Measurements from ENCODE around the gene KIF4A. TPM values are rescaled to one million over a fixed set of nuclear protein-coding genes. Genes with fewer than 3 reads are reported as not detected.
"Not testable (repeated sequence)": the region's sequence is repeated elsewhere in the genome, so short reads cannot be mapped to it uniquely, and the experiment has no call there.

KIF4A gene
- total RNA-seq, result 0.86 TPM
- long read RNA-seq, result 0 reads

DNA sequence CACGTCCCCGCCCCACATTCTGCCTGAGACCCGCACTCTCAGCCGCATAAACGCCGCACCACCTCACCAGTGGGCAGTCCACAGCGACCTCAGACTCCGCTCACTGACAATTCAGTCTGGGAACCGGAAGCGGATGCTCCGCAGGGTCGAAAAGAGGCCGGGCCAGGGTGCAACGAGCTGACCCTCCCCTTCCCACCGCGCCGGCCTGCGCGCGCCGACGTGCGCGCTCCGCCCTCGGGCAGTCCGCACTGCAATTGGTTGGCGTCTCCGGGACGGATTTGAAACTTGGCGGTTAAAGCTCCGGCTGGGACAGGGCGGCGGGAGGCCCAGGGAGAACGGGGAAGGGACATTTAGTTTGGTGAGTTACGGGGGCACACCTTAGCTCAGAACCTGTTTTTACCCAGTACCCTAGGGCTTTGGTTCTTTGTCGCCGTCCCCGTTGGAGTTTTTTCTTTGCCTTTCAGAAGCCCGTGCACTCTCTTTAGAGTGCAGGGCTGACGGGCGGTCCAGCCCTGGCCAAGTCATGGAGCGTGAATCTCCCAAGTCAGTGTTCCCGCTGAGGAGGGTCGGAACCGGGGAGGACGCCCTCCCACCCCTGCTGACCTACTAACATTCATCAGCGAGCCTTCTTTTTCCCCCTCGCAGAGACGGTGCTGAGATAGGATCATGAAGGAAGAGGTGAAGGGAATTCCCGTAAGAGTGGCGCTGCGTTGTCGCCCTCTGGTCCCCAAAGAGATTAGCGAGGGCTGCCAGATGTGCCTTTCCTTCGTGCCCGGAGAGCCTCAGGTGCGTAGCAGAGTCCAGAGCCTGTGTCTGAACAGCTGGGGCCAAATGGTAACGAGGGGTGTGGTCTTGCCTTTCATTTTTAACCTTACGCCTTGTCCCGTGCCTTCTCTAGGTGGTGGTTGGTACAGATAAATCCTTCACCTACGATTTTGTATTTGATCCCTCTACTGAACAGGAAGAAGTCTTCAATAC lies at the start of gene KIF4A, which contains the start of gene PDZD11:
Gene KIF4A (plus strand): TSS at position 312 of the 978 bp plus-strand sequence. CDS start 355 bp downstream, at position 667.
Gene PDZD11 (minus strand): TSS at position 135 of the 978 bp plus-strand sequence. CDS start 586 bp downstream, outside the sequence.
- H3K36me3 ChIP-seq, result peaks cover 21% of the 10 kb centered on the region
- peak within 1 kb of the TSS; percentile 72 for H3K27ac ChIP-seq
- no peaks in the 10 kb centered on the region for H3K9me3 ChIP-seq
- H3K4me1 ChIP-seq, result peaks cover 13% of the 10 kb centered on the region
- intact Hi-C loops (cut with DNase I), result no loop called here
- DNase-seq (peak; percentile 85), ATAC-seq (peak; percentile 100)
- no peaks in the 10 kb centered on the region for H3K27me3 ChIP-seq (ENCODE audit: low read depth)
- TF ChIP-seq, protein P1, sequence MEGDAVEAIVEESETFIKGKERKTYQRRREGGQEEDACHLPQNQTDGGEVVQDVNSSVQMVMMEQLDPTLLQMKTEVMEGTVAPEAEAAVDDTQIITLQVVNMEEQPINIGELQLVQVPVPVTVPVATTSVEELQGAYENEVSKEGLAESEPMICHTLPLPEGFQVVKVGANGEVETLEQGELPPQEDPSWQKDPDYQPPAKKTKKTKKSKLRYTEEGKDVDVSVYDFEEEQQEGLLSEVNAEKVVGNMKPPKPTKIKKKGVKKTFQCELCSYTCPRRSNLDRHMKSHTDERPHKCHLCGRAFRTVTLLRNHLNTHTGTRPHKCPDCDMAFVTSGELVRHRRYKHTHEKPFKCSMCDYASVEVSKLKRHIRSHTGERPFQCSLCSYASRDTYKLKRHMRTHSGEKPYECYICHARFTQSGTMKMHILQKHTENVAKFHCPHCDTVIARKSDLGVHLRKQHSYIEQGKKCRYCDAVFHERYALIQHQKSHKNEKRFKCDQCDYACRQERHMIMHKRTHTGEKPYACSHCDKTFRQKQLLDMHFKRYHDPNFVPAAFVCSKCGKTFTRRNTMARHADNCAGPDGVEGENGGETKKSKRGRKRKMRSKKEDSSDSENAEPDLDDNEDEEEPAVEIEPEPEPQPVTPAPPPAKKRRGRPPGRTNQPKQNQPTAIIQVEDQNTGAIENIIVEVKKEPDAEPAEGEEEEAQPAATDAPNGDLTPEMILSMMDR (IDR thresholded peaks at IDR 0.05), result no peak
- peak within 1 kb of the TSS; percentile 62 for H3K4me3 ChIP-seq

DNA sequence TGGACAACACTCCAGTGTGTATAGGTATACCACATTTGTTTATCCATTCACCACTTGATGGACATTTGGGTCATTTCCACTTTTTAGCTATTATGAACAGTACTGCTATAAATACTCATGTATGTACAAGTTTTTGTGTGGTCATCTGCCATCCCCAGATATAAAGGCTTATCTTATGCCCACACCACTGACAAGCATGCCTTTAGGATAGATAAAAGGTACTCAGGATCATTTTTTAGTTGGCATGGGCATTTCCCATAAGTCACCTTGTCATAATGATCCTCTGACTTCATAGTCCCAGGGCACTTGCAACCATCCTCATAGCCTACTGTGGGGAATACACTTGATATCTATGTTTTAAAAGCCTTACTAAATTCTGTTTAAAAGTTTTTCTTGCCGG lies 49.2 kb upstream of the KIF4A start:
- no peak for ATAC-seq
- no peaks in the 10 kb centered on the region for H3K36me3 ChIP-seq
- no peak for DNase-seq
- no peaks in the 10 kb centered on the region for H3K27me3 ChIP-seq (ENCODE audit: low read depth)
- H3K27ac ChIP-seq, result no peak overlapping the region
- H3K4me1 ChIP-seq, result no peaks in the 10 kb centered on the region
- TF ChIP-seq, protein P1 (IDR thresholded peaks at IDR 0.05), result no peak
- intact Hi-C loops (cut with DNase I), result no loop called here
- H3K9me3 ChIP-seq, result no peaks in the 10 kb centered on the region
- H3K4me3 ChIP-seq, result no peak overlapping the region

DNA sequence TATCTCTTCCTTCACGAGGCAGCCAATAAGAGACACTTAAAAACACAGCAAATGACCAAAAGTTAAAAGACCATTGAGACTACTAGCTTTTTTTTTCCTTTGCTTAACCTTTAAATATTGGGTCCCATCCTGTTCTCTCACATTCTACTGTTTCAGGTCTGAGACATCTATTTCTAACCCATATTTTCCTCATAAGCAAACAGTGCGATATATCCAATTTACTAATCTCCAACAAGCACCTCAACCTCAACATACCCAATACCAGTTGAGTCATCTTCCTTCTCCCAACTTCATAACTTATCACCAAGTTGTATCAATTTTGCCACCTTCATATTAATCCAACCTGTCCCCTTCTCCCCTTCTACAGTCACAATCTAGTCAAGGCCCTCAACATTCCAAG lies 48.4 kb upstream of the KIF4A start:
- no peak for ATAC-seq
- TF ChIP-seq, protein P1 (IDR thresholded peaks at IDR 0.05), result no peak
- H3K36me3 ChIP-seq, result no peaks in the 10 kb centered on the region
- DNase-seq, result no peak
- H3K4me1 ChIP-seq, result no peaks in the 10 kb centered on the region
- H3K27ac ChIP-seq, result no peak overlapping the region
- no peaks in the 10 kb centered on the region for H3K9me3 ChIP-seq
- intact Hi-C loops (cut with DNase I), result no loop called here
- H3K4me3 ChIP-seq, result no peak overlapping the region
- H3K27me3 ChIP-seq (ENCODE audit: low read depth), result no peaks in the 10 kb centered on the region

DNA sequence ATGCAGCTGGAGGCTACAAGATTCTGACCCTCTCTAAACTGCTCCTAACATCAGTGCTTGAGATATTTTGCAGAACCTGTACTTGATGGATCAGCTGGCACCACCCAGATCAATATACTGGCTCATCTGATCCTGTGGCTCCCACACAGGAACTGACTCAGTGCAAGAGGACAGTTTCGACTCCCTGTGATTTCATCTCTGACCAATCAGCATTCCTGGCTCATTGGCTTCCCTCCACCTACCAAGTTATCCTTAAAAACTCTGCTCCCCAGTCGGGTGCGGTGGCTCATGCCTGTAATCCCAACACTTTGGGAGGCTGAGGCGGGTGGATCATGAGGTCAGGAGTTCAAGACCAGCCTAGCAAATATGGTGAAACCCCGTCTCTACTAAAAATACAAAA lies 46.3 kb upstream of the KIF4A start:
- DNase-seq; H3K36me3 ChIP-seq; H3K9me3 ChIP-seq; H3K27ac ChIP-seq; H3K4me1 ChIP-seq; H3K4me3 ChIP-seq; H3K27me3 ChIP-seq (ENCODE audit: low read depth); intact Hi-C loops (cut with DNase I); ATAC-seq: not testable (repeated sequence)

DNA sequence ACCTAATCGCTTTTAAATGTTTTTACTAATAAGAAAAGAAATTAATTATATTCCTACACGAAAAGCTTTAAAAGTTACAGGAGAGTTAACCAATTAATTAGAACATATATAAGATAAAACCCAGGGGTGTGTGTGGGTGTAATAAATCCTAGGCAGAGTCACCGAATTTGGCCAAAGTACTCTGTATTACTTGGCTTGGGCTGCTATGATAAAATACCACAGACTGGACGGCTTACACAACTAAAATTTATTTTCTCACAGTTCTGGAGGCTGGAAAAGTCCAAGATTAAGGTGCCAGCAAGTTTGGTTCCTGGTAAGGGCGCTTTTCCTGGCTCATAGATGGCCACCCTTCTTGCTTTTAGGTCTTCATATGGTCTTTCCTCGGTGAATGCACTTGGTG lies 45.0 kb upstream of the KIF4A start:
- H3K4me1 ChIP-seq, result no peaks in the 10 kb centered on the region
- no peak for DNase-seq
- no peaks in the 10 kb centered on the region for H3K9me3 ChIP-seq
- no peak for ATAC-seq
- H3K27me3 ChIP-seq (ENCODE audit: low read depth), result no peaks in the 10 kb centered on the region
- TF ChIP-seq, protein P1 (IDR thresholded peaks at IDR 0.05), result no peak
- H3K27ac ChIP-seq, result no peak overlapping the region
- H3K4me3 ChIP-seq, result no peak overlapping the region
- intact Hi-C loops (cut with DNase I), result no loop called here
- H3K36me3 ChIP-seq, result no peaks in the 10 kb centered on the region

DNA sequence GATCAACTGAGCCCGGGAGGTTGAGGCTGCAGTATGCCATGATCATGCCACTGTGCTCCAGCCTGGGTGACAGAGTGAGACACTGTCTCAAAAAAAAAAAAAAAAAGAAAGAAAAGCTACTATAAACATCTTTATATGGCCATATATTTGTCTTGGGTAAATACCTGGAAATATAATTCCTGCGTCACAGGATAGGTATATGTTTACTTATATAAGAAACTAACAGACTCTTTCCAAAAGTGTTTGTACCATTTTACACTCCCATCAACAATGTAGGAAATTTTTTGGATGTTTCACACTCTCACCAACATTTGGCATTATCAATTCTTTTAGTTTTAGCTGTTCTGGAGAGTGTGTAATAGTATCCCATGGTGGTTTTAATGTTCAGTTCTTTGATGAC lies 42.7 kb upstream of the KIF4A start:
- Histone ChIP-seq H3K27ac (no peak overlapping the region), H3K9me3 (no peaks in the 10 kb centered on the region), H3K4me1 (no peaks in the 10 kb centered on the region), H3K36me3 (no peaks in the 10 kb centered on the region), H3K4me3 (no peak overlapping the region), H3K27me3 (ENCODE audit: low read depth) (no peaks in the 10 kb centered on the region)
- ATAC-seq, result no peak
- DNase-seq, result no peak
- intact Hi-C loops (cut with DNase I), result no loop called here
- TF ChIP-seq, protein P1 (IDR thresholded peaks at IDR 0.05), result no peak
